ENCODE data around the gene PSMD1.

GRCh38 chr2:231068525-231069222 is 12.0 kb downstream of the PSMD1 start:
- TF ChIP-seq EZH2 (IDR thresholded peaks at IDR 0.05; ENCODE audit: insufficient read depth, poor library complexity, severe bottlenecking) (no peak), EZH2phosphoT487 (IDR thresholded peaks at IDR 0.05; ENCODE audit: insufficient read depth, low read depth) (no peak)

Data from GM23248 (cell line).